ENCODE results near the gene MNT.

DNA sequence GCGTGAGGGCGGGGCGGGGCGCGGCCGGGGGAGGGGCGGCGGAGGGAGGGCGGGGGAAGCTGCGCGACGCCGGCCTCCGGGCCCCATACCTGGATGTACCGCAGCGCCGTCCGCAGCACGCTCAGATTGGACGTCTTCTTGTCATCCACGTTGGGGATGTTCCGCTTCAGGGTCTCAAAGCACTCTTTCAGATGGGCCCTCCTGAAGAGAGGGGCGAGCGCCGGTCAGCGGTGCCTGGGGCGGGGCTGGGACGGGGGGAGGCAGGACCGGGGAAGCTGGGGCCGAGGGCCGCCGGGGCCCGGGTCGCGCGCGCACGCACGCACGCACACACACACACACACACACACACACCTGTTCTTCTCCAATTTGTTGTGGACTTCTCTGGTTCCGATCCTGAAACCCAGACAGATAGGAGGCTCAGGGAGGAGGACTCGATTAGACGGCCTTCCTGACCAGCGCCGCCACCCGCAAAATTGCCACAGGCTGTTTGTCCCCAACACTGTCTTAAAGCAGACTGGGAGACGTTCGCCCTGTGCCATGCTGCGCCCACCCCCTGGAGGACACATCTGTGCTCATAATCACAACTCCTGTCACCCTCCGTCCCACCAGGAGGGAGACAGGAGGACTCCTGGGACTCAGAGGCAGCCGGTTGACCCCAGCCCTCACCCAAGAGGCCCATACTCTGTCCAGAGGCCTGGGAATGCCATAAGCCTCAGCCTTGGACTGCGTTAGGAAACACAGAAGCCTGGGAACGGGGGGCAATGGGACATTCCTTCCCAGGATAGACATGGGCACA lies 6.7 kb downstream of the MNT start:
- TF ChIP-seq, protein P1, sequence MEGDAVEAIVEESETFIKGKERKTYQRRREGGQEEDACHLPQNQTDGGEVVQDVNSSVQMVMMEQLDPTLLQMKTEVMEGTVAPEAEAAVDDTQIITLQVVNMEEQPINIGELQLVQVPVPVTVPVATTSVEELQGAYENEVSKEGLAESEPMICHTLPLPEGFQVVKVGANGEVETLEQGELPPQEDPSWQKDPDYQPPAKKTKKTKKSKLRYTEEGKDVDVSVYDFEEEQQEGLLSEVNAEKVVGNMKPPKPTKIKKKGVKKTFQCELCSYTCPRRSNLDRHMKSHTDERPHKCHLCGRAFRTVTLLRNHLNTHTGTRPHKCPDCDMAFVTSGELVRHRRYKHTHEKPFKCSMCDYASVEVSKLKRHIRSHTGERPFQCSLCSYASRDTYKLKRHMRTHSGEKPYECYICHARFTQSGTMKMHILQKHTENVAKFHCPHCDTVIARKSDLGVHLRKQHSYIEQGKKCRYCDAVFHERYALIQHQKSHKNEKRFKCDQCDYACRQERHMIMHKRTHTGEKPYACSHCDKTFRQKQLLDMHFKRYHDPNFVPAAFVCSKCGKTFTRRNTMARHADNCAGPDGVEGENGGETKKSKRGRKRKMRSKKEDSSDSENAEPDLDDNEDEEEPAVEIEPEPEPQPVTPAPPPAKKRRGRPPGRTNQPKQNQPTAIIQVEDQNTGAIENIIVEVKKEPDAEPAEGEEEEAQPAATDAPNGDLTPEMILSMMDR (IDR thresholded peaks at IDR 0.05), result no peak
- no peak for TF ChIP-seq POLR2A (IDR thresholded peaks at IDR 0.05)

Measured in transverse colon (tissue), 3 donors.